WI38 (cell line): ENCODE measurements around the gene SLC35F3.

Experiments
- H3K4me3 ChIP-seq: 2 replicates; pipeline ENCODE4 v1.5.1; 2011; ENCODE audit warnings: low read depth, mild to moderate bottlenecking, control low read depth, low read length
- CTCF ChIP-seq: IDR thresholded peaks from 2 replicates; pipeline ENCODE4 v1.5.1; 2012; ENCODE audit warnings: low read depth, mild to moderate bottlenecking, control low read depth, low read length

SLC35F3 gene

GRCh38 chr1:234262754-234263105 lies 358.3 kb downstream of the SLC35F3 start:
- TF ChIP-seq CTCF, result no peak
- no peak overlapping the region for H3K4me3 ChIP-seq

- no peak for TF ChIP-seq CTCF
- H3K4me3 ChIP-seq, result no peak overlapping the region
Observed at GRCh38 chr1:234264832-234265231, 360.4 kb downstream of the SLC35F3 start.

- TF ChIP-seq CTCF, result no peak
- H3K4me3 ChIP-seq, result no peak overlapping the region
Observed at GRCh38 chr1:234265321-234265720, 360.8 kb downstream of the SLC35F3 start.

- no peak overlapping the region for H3K4me3 ChIP-seq
- TF ChIP-seq CTCF, result no peak
Observed at GRCh38 chr1:234265861-234266260, 361.4 kb downstream of the SLC35F3 start.

GRCh38 chr1:234270093-234270492 lies 365.6 kb downstream of the SLC35F3 start:
- TF ChIP-seq CTCF, result no peak
- H3K4me3 ChIP-seq, result no peak overlapping the region

GRCh38 chr1:234270581-234271242 lies 366.2 kb downstream of the SLC35F3 start:
- no peak for TF ChIP-seq CTCF
- H3K4me3 ChIP-seq, result no peak overlapping the region

GRCh38 chr1:234271243-234271606 lies 366.7 kb downstream of the SLC35F3 start:
- no peak overlapping the region for H3K4me3 ChIP-seq
- no peak for TF ChIP-seq CTCF
